AG09309 (cell line): ENCODE data around the gene MUCL3.

ENCODE experiments used
- DNase-seq: peaks from one replicate; pipeline ENCODE4 v3.0.0-alpha.2; 2010; ENCODE audit warnings: low read depth
- H3K4me3 ChIP-seq: 2 replicates; pipeline ENCODE4 v1.5.1; 2011; ENCODE audit warnings: mild to moderate bottlenecking, low read depth, low read length, moderate library complexity; ENCODE audit not compliant: control insufficient read depth
- CTCF ChIP-seq: IDR thresholded peaks from 2 replicates; pipeline ENCODE4 v1.5.1; 2011; ENCODE audit warnings: mild to moderate bottlenecking, low read depth, low read length, inconsistent platforms; ENCODE audit not compliant: insufficient read depth, control insufficient read depth; ENCODE audit errors: missing control alignments

The MUCL3 gene

DNA sequence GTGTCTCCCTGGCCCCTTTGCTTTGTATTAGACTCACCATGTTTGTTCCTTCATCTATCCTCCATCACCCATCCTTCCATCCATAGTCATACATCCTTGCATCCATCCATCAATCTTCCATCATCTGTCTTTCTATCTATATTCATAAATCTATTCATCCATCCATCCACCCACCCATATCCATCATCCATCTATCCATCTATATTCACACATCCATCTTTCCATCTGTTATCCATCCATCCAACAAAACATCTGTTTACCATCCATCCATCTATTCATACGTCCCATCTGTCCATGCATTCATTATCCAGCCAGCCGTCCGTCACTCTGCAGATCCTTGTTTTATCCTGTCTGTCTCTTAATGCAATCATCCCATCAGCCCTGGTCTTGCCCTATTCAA, 45.8 kb upstream of the MUCL3 start:
- H3K4me3 ChIP-seq, result no peak overlapping the region
- no peak for TF ChIP-seq CTCF
- DNase-seq, result no peak

DNA sequence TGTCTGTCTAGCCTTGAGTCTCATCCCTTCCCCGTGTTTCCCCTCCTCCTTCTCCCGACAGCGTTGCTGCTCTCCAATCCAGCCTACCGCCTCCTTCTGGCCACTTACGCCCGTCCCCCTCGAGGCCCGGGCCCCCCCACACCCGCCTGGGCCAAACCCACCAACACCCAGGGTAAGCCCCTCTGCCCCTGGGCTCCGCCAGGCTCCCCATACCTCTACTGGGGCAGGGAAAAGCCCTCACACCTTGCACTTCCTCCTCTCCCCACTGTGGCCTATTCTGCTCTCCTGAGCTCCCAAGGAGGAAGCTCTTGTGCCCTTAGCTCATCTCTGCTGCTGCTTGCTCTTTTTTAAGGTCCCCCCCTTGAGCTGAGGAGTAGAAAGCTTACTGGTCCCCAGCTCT, 45.4 kb upstream of the MUCL3 start:
- H3K4me3 ChIP-seq, result no peak overlapping the region
- DNase-seq, result no peak
- TF ChIP-seq CTCF, result no peak

GRCh38 chr6:30896541-30896940, 44.2 kb upstream of the MUCL3 start:
- no peak for TF ChIP-seq CTCF
- no peak for DNase-seq
- H3K4me3 ChIP-seq, result no peak overlapping the region

DNA sequence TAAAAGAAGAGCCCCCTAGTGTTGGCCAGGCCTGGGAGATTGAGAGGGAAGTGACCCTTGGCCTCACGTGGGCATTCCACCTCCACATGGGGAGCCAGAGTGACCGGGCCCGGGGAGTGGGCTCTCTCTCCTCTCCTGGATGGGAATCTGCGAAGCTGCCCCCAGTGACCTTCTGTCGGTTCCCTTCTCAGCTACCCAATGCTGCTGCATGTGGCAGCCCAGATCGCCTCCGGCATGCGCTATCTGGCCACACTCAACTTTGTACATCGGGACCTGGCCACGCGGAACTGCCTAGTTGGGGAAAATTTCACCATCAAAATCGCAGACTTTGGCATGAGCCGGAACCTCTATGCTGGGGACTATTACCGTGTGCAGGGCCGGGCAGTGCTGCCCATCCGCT, 42.9 kb upstream of the MUCL3 start:
- no peak for TF ChIP-seq CTCF
- H3K4me3 ChIP-seq, result no peak overlapping the region
- DNase-seq, result no peak

GRCh38 chr6:30898750-30899360, 41.9 kb upstream of the MUCL3 start:
- no peak for DNase-seq
- H3K4me3 ChIP-seq, result no peak overlapping the region
- no peak for TF ChIP-seq CTCF

DNA sequence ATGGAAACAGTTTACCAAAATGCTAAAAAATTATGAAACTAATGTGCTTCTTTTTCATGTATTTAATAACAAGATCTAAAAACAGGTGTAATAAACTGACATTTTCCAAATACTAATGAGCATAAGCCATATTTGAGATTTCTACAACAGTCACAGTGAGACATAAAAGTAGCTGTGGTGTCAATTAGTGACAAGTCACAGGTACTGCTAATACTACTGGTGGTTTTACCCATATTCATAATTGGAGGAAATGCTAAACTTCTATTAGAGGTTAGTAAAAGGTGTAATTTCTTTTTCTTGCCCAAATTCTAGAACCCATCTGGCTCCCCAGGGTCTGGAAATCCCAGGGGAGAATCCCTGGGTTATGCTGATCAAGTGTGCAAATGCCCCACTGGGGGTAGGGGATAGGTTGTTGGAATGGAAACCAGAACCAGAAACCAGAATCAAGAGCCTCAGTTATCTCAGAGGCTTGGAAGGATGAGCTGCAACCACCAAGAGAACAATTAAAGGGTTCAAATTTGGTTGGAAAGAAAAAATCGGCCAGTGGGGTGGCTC, 39.8 kb upstream of the MUCL3 start:
- no peak overlapping the region for H3K4me3 ChIP-seq
- no peak for TF ChIP-seq CTCF
- DNase-seq, result no peak
